SU-DHL-6 (cell line): Measurements from ENCODE around the gene CSNK2B.

Source experiments
- H2AFZ ChIP-seq: fragments of 200-600 bp; sonication (generic); 2 replicates; pipeline ENCODE4 v1.6.1; 2014; ENCODE audit warnings: low read depth, mild to moderate bottlenecking, moderate library complexity, mixed read lengths, antibody characterized with exemption, low read length; ENCODE audit not compliant: severe bottlenecking
- H3F3A ChIP-seq: fragments of 200-600 bp; shearing (Covaris generic); 2 replicates; pipeline ENCODE4 v1.6.0; 2016; ENCODE audit warnings: antibody characterized with exemption, mild to moderate bottlenecking; ENCODE audit not compliant: insufficient read depth
- H3K27ac ChIP-seq: fragments of 200-600 bp; sonication (generic); 2 replicates; pipeline ENCODE4 v1.5.1; 2016; ENCODE audit warnings: low read depth, mild to moderate bottlenecking, low read length, moderate library complexity, mixed read lengths
- H3K27me3 ChIP-seq: fragments of 200-600 bp; sonication (generic), shearing (Covaris generic); 2 replicates; pipeline ENCODE4 v1.6.0; 2014; ENCODE audit warnings: mild to moderate bottlenecking, low read length
- H3K36me3 ChIP-seq: fragments of 200-600 bp; sonication (generic); 2 replicates; pipeline ENCODE4 v1.6.1; 2014; ENCODE audit warnings: mild to moderate bottlenecking, low read length, mixed read lengths
- H3K4me2 ChIP-seq: fragments of 300-600, 200-600 bp; shearing (Covaris generic), sonication (generic); 2 replicates; pipeline ENCODE4 v1.6.0; 2014; ENCODE audit warnings: low read length, low read depth, mild to moderate bottlenecking; ENCODE audit not compliant: poor library complexity, severe bottlenecking
- H3K4me3 ChIP-seq: fragments of 200-600 bp; sonication (generic); 2 replicates; pipeline ENCODE4 v1.5.1; 2014; ENCODE audit warnings: antibody characterized with exemption, low read length, mild to moderate bottlenecking, mixed read lengths; ENCODE audit not compliant: insufficient read depth, poor library complexity, severe bottlenecking
- H3K79me2 ChIP-seq: fragments of 200-600 bp; sonication (generic); 2 replicates; pipeline ENCODE4 v1.6.1; 2014; ENCODE audit warnings: mild to moderate bottlenecking, low read length, moderate library complexity; ENCODE audit not compliant: insufficient read depth
- H3K9ac ChIP-seq: fragments of 200-600 bp; sonication (generic); 2 replicates; pipeline ENCODE4 v1.7.0; 2014; ENCODE audit warnings: mild to moderate bottlenecking, low read length
- H3K9me2 ChIP-seq: fragments of 200-600 bp; sonication (generic); replicated peaks from 2 replicates; pipeline ENCODE4 v1.6.1; 2014; ENCODE audit warnings: low read length; ENCODE audit not compliant: insufficient read depth
- H3K9me3 ChIP-seq: fragments of 200-600 bp; sonication (generic); 2 replicates; pipeline ENCODE4 v1.6.1; 2014; ENCODE audit warnings: low read length, mixed read lengths; ENCODE audit not compliant: insufficient read depth
- H4K20me1 ChIP-seq: fragments of 200-600 bp; sonication (generic); 2 replicates; pipeline ENCODE4 v1.6.1; 2014; ENCODE audit warnings: low read depth, mild to moderate bottlenecking, antibody characterized with exemption, low read length, moderate library complexity, mixed read lengths
- EZH2phosphoT487 ChIP-seq: fragments of 200-600 bp; sonication (generic), shearing (Covaris generic); conservative IDR thresholded peaks from 2 replicates; pipeline ENCODE4 v1.6.1; 2018; ENCODE audit warnings: mild to moderate bottlenecking, antibody characterized with exemption, low read length, moderate library complexity, mixed read lengths
- TF ChIP-seq, protein P1 (sequence below): fragments of 200-600 bp; sonication (generic); IDR thresholded peaks from one replicate; pipeline ENCODE4 v1.5.1; 2017; ENCODE audit warnings: antibody characterized with exemption, mild to moderate bottlenecking, low read length, moderate library complexity; ENCODE audit not compliant: insufficient read depth, poor library complexity, severe bottlenecking

The CSNK2B gene

DNA sequence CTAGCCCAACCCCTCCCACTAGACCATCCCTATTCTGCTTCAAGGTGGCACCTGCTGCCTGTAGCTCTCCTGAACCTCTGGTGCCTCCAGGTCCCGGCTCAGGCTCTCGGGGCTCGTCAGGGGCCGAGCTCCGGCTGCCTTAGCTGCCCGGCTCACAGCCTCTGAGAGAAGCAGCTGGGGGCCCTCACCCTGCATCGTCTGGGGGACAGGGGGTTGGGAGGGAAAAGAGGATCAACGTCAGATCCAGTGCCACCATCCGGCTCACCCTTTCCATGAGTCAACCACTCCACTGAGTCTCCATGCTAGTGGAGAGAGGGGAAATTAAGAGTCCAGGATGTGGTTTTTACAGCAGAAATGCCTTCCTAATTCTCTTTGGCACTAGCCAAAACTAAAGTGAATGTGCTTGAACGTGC, 26.4 kb upstream of the CSNK2B start:
- Histone ChIP-seq H3K9ac (no peak overlapping the region), H3K36me3 (peaks cover 16% of the 10 kb centered on the region; the same call in 1 of the 2 replicates)
- TF ChIP-seq EZH2phosphoT487, result no peak
- TF ChIP-seq, protein P1, sequence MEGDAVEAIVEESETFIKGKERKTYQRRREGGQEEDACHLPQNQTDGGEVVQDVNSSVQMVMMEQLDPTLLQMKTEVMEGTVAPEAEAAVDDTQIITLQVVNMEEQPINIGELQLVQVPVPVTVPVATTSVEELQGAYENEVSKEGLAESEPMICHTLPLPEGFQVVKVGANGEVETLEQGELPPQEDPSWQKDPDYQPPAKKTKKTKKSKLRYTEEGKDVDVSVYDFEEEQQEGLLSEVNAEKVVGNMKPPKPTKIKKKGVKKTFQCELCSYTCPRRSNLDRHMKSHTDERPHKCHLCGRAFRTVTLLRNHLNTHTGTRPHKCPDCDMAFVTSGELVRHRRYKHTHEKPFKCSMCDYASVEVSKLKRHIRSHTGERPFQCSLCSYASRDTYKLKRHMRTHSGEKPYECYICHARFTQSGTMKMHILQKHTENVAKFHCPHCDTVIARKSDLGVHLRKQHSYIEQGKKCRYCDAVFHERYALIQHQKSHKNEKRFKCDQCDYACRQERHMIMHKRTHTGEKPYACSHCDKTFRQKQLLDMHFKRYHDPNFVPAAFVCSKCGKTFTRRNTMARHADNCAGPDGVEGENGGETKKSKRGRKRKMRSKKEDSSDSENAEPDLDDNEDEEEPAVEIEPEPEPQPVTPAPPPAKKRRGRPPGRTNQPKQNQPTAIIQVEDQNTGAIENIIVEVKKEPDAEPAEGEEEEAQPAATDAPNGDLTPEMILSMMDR, result no peak

DNA sequence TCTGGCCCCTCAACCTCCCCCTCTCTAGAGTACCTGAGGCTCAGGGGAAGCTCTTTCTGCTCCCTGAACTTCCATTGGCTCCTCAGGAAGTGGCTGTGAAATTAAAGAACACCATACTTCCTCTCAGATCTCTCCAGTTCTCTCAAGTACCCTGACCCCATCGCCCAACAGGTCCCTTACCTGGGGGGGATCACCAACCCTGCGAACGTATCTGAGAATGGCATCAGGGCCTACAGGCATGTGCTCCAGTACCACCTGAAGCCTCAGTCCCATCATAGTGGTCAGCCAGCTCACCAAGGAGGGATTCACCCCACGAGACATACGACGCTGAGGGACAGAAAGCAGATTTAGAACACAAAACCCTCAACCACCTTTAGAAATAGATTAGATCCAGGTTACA, 25.3 kb upstream of the CSNK2B start:
- Histone ChIP-seq H3K79me2 (no peaks in the 10 kb centered on the region), H3K4me2 (no peak overlapping the region), H3K36me3 (peaks cover 10% of the 10 kb centered on the region; the same call in 1 of the 2 replicates), H3K9ac (no peak overlapping the region), H3K4me3 (no peak overlapping the region), H3F3A (peaks cover 36% of the 10 kb centered on the region), H2AFZ (no peak overlapping the region), H3K9me3 (no peaks in the 10 kb centered on the region), H3K27ac (no peak overlapping the region), H3K9me2 (no peaks in the 10 kb centered on the region), H3K27me3 (no peaks in the 10 kb centered on the region), H4K20me1 (no peaks in the 10 kb centered on the region)
- TF ChIP-seq, protein P1, result no peak

More for the DNA sequence above, 26.4 kb upstream of the CSNK2B start:
- Histone ChIP-seq H3K9me2 (no peaks in the 10 kb centered on the region), H3K9me3 (no peaks in the 10 kb centered on the region), H3K4me3 (no peak overlapping the region), H3K27me3 (no peaks in the 10 kb centered on the region), H3K4me2 (no peak overlapping the region), H3F3A (peaks cover 45% of the 10 kb centered on the region), H4K20me1 (no peaks in the 10 kb centered on the region), H3K79me2 (no peaks in the 10 kb centered on the region), H2AFZ (no peak overlapping the region), H3K27ac (no peak overlapping the region)

DNA sequence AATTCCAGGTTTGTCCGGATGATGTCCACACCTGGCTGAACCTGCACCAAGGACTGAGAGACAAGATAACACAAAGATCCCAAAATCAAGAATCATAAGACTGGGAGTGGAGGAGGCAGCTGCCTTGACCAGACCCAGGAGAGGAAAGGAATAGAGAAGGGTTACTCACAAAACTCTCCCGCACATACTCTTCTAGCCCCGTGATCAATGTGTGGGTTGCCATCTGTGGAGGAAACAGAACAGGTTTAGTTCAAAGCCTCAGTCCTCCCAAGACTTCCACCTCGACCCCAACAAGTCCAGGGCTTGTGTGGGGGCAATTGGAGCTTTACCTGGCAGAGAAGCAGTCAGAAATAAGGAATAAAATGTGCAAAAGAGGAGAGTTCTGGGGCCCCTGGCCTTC, 24.5 kb upstream of the CSNK2B start:
- no peak overlapping the region for H2AFZ ChIP-seq
- peaks cover 10% of the 10 kb centered on the region; the same call in 1 of the 2 replicates for H3K36me3 ChIP-seq
- H3K27me3 ChIP-seq, result no peaks in the 10 kb centered on the region
- TF ChIP-seq EZH2phosphoT487, result no peak
- TF ChIP-seq, protein P1, result no peak
- no peak overlapping the region for H3K4me3 ChIP-seq
- no peaks in the 10 kb centered on the region for H3K9me2 ChIP-seq
- no peak overlapping the region for H3K27ac ChIP-seq
- H3K79me2 ChIP-seq, result no peaks in the 10 kb centered on the region
- peaks cover 29% of the 10 kb centered on the region for H3F3A ChIP-seq
- H3K9me3 ChIP-seq, result no peaks in the 10 kb centered on the region
- no peak overlapping the region for H3K9ac ChIP-seq
- H3K4me2 ChIP-seq, result no peak overlapping the region
- no peaks in the 10 kb centered on the region for H4K20me1 ChIP-seq
